Endothelial cell of umbilical vein (primary cell): Measurements from ENCODE around the gene GPR26. TPM values are rescaled to one million over a fixed set of nuclear protein-coding genes. Genes with fewer than 3 reads are reported as not detected.

Experiments
- BruUV-seq: library from RNA; stranded (reverse); fragments of 400-500 nt; replicated peaks from 2 replicates; lab custom pipeline; 2021; lab: Mats Ljungman, UMichigan
- CTCF ChIA-PET: fragments of 300-600, 350-600 bp; sonication (Branson Sonifier 250); formaldehyde crosslinking; loops from one replicate; lab custom pipeline; 2021; ENCODE audit warnings: antibody characterized with exemption, inconsistent platforms; lab: Charles Lee
- POLR2A ChIA-PET: fragments of 300-600, 350-600 bp; sonication (Branson Sonifier 250); formaldehyde crosslinking; loops from one replicate; lab custom pipeline; 2021; ENCODE audit warnings: antibody characterized with exemption, inconsistent platforms; lab: Charles Lee
- DNase-seq: peaks from one replicate; pipeline ENCODE4 v3.0.0-alpha.2; 2011; ENCODE audit warnings: low read depth, low spot score
- FAIRE-seq: peaks from 2 replicates; lab custom pipeline; 2011; peaks lifted over from hg19 to GRCh38; lab: Jason Lieb, UNC
- H2AFZ ChIP-seq: 2 replicates; pipeline ENCODE4 v1.6.0; 2012; ENCODE audit warnings: low read depth, low read length, control low read depth, inconsistent platforms
- H3K27ac ChIP-seq: 2 replicates; pipeline ENCODE4 v1.5.1; 2011; ENCODE audit warnings: low read depth, mild to moderate bottlenecking, control low read depth, low read length, moderate library complexity; ENCODE audit not compliant: insufficient read depth
- H3K27me3 ChIP-seq, 2 experiments: 2 replicates each; pipeline versions ENCODE4 v1.6.0 to v1.6.1; 2011; ENCODE audit warnings: low read length in 2 of 2, mixed read lengths in 1 of 2; ENCODE audit not compliant: control insufficient read depth in 2 of 2, insufficient read depth in 2 of 2
- H3K36me3 ChIP-seq, 2 experiments: 2 replicates in 1 of 2; 3 replicates in 1 of 2; pipeline ENCODE4 v1.5.1; 2011; ENCODE audit warnings: low read length in 2 of 2, mild to moderate bottlenecking in 1 of 2, moderate library complexity in 1 of 2; ENCODE audit not compliant: control insufficient read depth in 2 of 2, insufficient read depth in 2 of 2; ENCODE audit errors: extremely low read depth in 1 of 2
- H3K4me1 ChIP-seq: 3 replicates; pipeline ENCODE4 v1.5.1; 2011; ENCODE audit warnings: mild to moderate bottlenecking, low read length; ENCODE audit not compliant: control insufficient read depth, insufficient read depth; ENCODE audit errors: extremely low read depth
- H3K4me2 ChIP-seq: 2 replicates; pipeline ENCODE4 v1.6.1; 2011; ENCODE audit warnings: low read length, control low read depth, mixed read lengths; ENCODE audit not compliant: insufficient read depth
- H3K4me3 ChIP-seq, 3 experiments: fragments of 200-600 bp in 1 of 3; sonication (generic), shearing (Covaris generic) in 1 of 3; replicated peaks in 1 of 3; 2 replicates each; pipeline ENCODE4 v1.5.1; 2011 to 2016; ENCODE audit warnings: control low read depth in 3 of 3, low read length in 3 of 3, mild to moderate bottlenecking in 2 of 3, inconsistent platforms in 1 of 3, low read depth in 1 of 3, moderate library complexity in 1 of 3; ENCODE audit not compliant: insufficient read depth in 1 of 3
- H3K79me2 ChIP-seq: 2 replicates; pipeline ENCODE4 v1.6.0; 2012; ENCODE audit warnings: low read length, inconsistent platforms; ENCODE audit not compliant: control insufficient read depth, insufficient read depth
- H3K9ac ChIP-seq: replicated peaks from 2 replicates; pipeline ENCODE3; 2011; ENCODE audit warnings: low read length, control low read depth; ENCODE audit not compliant: insufficient read depth; ENCODE audit errors: extremely low read depth
- H3K9me1 ChIP-seq: replicated peaks from 3 replicates; pipeline ENCODE4 v1.6.0; 2011; ENCODE audit warnings: mild to moderate bottlenecking, low read length; ENCODE audit not compliant: control insufficient read depth, insufficient read depth; ENCODE audit errors: extremely low read depth
- H3K9me3 ChIP-seq: replicated peaks from 2 replicates; pipeline ENCODE4 v1.5.1; 2012; ENCODE audit warnings: low read length, inconsistent platforms; ENCODE audit not compliant: control insufficient read depth, insufficient read depth
- H4K20me1 ChIP-seq: replicated peaks from 2 replicates; pipeline ENCODE3; 2011; ENCODE audit warnings: mild to moderate bottlenecking, low read length; ENCODE audit not compliant: control insufficient read depth, insufficient read depth; ENCODE audit errors: extremely low read depth
- EZH2 ChIP-seq: IDR thresholded peaks from 2 replicates; pipeline ENCODE4 v1.6.1; 2012; ENCODE audit warnings: borderline replicate concordance, low read depth, mild to moderate bottlenecking, moderate library complexity, low read length, inconsistent platforms; ENCODE audit not compliant: severe bottlenecking
- GATA2 ChIP-seq: IDR thresholded peaks from 2 replicates; pipeline ENCODE4 v1.7.0; 2011; ENCODE audit warnings: low read depth, mild to moderate bottlenecking, moderate library complexity, mixed read lengths, low read length; ENCODE audit not compliant: insufficient read length, insufficient read depth
- JUN ChIP-seq: IDR thresholded peaks from 2 replicates; pipeline ENCODE4 v1.6.1; 2011; ENCODE audit warnings: borderline replicate concordance, low read depth; ENCODE audit not compliant: insufficient read length, insufficient read depth
- MYC ChIP-seq: IDR thresholded peaks from one replicate; pipeline ENCODE4 v1.6.1; 2011; ENCODE audit warnings: mild to moderate bottlenecking, low read depth, low read length
- POLR2A ChIP-seq: IDR thresholded peaks from 2 replicates; pipeline ENCODE4 v1.6.1; 2012; ENCODE audit warnings: low read depth, mild to moderate bottlenecking, control low read depth, low read length
- POLR2AphosphoS5 ChIP-seq: IDR thresholded peaks from 2 replicates; pipeline ENCODE4 v1.6.1; 2012; ENCODE audit warnings: low read depth, mild to moderate bottlenecking, control low read depth, low read length, moderate library complexity; ENCODE audit not compliant: insufficient read depth
- dilution Hi-C: fragments of 300-500 bp; cut with MboI; formaldehyde crosslinking; loops from one replicate; pipeline ENCODE4 v1.15.0; 2019; ENCODE audit warnings: low sequenced_read_pairs; ENCODE audit not compliant: extremely low pct_ligation_motif_present
- intact Hi-C: fragments of 100-400 bp; cut with micrococcal nuclease; formaldehyde crosslinking; loops from one replicate; pipeline ENCODE4 v1.10.0; 2022
- polyA plus RNA-seq, 4 experiments: library from polyadenylated mRNA; depleted of rRNA in 3 of 4; stranded (reverse) in 3 of 4; unstranded in 1 of 4; fragments of >200 nt; gene quantifications; 2 replicates each; pipeline versions ENCODE4 v1.2.1 to v1.2.3, GENCODE V29; 2011 to 2012; ENCODE audit warnings: missing spikeins in 1 of 4
- total RNA-seq: library from RNA; stranded (reverse); gene quantifications from 2 replicates; pipeline ENCODE4 v1.2.3, GENCODE V29; 2021
- TF ChIP-seq, protein P1 (sequence below): IDR thresholded peaks from 2 replicates; pipeline ENCODE4 v1.6.1; 2011; ENCODE audit not compliant: insufficient read depth, insufficient read length
- TF ChIP-seq, protein P2 (sequence below), 2 donors: IDR thresholded peaks; 1 replicate in 1 of 2; 2 replicates in 1 of 2; pipeline ENCODE4 v1.5.1; 2011; ENCODE audit warnings: low read length in 2 of 2, mild to moderate bottlenecking in 2 of 2, moderate library complexity in 2 of 2, control low read depth in 1 of 2, inconsistent platforms in 1 of 2, low read depth in 1 of 2; ENCODE audit not compliant: insufficient read depth in 1 of 2; ENCODE audit errors: extremely low read depth in 1 of 2

The GPR26 gene
- total and polyA plus RNA-seq, 2 donors (not counting 3 experiments of a cell fraction or from before 2014, with no cell fraction given) = not detected

DNA sequence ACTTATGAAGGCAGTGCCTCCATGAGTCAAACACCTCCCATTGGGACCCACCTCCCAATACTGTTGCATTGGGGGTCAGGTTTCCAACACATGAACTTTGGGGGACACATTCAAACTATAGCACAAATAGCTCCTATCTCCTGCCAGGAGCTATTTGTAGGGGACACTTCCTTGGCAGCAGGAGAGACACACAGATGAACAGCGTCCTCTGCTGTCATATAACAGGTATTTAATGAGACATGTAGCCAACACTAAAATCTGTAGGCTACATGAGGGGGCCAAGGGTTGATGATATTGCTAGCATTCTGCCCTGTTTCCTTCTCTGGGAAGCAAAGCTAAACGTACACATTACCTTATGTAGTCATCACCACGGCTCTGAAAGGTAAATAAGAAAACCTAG lies 2.6 kb upstream of the GPR26 start:
- no peak for TF ChIP-seq POLR2AphosphoS5
- H3K9ac ChIP-seq = no peak overlapping the region
- H3K9me3 ChIP-seq = no peaks in the 10 kb centered on the region
- FAIRE-seq = no peak
- no peak overlapping the region for H3K27ac ChIP-seq
- no peaks in the 10 kb centered on the region for H4K20me1 ChIP-seq
- no peaks in the 10 kb centered on the region for H3K79me2 ChIP-seq
- ChIA-PET POLR2A (no interaction called here), CTCF (no interaction called here)
- dilution Hi-C loops = no loop called here
- no peak for DNase-seq
- no TSS peak for BruUV-seq
- no peak overlapping the region for H3K4me3 ChIP-seq
- H3K27me3 ChIP-seq = no peaks in the 10 kb centered on the region
- H3K36me3 ChIP-seq = no peaks in the 10 kb centered on the region
- no peaks in the 10 kb centered on the region for H3K9me1 ChIP-seq
- H3K4me1 ChIP-seq = no peaks in the 10 kb centered on the region
- H2AFZ ChIP-seq = no peak overlapping the region
- H3K4me2 ChIP-seq = no peak overlapping the region
- intact Hi-C loops = no loop called here

DNA sequence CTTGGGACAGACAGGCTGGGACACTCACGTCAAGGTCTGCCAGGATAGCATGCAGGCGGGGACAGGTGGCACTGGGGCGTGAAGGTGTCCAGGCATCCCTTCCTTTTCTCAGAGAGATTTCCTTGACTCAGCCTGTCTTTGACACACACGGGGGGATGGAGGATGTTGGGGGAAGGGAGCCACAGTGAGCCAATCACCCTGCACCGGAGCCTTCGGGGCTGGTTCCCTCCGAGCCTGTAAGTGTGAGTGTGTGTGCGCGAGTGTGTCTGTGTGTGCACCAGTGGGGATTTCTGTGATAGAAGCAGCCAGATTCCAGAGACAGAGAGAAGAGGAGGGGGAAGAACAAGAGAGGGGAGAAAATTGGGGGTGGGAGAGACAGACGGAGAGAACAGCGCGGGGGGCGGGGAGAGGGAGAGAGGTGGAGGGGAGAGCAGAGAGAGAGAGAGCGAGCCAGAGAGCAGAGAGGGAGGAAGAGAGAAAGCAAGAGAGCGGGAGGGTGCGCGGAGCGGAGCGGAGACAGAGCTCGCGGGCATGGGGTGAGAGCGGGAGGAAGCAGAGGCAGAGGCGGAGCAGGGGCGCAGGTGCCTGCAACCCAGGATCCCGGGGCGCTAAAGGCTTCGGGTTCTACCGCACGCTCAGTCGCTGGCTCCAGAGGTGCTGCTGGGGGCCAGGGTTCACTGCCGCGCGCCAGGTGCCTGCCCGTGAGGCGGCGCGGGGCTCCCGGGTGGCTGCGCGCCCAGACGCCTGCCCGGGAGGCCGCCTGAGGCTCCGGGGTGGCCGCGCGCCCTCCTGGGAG lies 466 bp upstream of the GPR26 start:
- dilution Hi-C loops (no loop called here), intact Hi-C loops (no loop called here)
- Histone ChIP-seq H3K36me3 (no peaks in the 10 kb centered on the region), H3K79me2 (no peaks in the 10 kb centered on the region), H3K4me3 (no peak overlapping the region), H3K27me3 (no peaks in the 10 kb centered on the region), H3K9ac (no peak overlapping the region), H3K27ac (no peak overlapping the region), H4K20me1 (no peaks in the 10 kb centered on the region), H3K4me2 (no peak overlapping the region), H3K4me1 (no peaks in the 10 kb centered on the region), H3K9me3 (no peaks in the 10 kb centered on the region), H3K9me1 (no peaks in the 10 kb centered on the region), H2AFZ (no peak overlapping the region)
- FAIRE-seq (no peak), DNase-seq (no peak)
- CTCF ChIA-PET = no interaction called here
- POLR2A ChIA-PET = no interaction called here
- BruUV-seq = no TSS peak
- no peak for TF ChIP-seq EZH2
- no peak for TF ChIP-seq MYC
- TF ChIP-seq, protein P1, sequence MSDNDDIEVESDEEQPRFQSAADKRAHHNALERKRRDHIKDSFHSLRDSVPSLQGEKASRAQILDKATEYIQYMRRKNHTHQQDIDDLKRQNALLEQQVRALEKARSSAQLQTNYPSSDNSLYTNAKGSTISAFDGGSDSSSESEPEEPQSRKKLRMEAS = no peak
- TF ChIP-seq, protein P2, sequence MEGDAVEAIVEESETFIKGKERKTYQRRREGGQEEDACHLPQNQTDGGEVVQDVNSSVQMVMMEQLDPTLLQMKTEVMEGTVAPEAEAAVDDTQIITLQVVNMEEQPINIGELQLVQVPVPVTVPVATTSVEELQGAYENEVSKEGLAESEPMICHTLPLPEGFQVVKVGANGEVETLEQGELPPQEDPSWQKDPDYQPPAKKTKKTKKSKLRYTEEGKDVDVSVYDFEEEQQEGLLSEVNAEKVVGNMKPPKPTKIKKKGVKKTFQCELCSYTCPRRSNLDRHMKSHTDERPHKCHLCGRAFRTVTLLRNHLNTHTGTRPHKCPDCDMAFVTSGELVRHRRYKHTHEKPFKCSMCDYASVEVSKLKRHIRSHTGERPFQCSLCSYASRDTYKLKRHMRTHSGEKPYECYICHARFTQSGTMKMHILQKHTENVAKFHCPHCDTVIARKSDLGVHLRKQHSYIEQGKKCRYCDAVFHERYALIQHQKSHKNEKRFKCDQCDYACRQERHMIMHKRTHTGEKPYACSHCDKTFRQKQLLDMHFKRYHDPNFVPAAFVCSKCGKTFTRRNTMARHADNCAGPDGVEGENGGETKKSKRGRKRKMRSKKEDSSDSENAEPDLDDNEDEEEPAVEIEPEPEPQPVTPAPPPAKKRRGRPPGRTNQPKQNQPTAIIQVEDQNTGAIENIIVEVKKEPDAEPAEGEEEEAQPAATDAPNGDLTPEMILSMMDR (IDR thresholded peaks at IDR 0.05; ENCODE audit: extremely low read depth in 1 of 2, insufficient read depth in 1 of 2, low read depth in 1 of 2, low read length in 2 of 2) = no peak
- TF ChIP-seq GATA2 = no peak
- no peak for TF ChIP-seq POLR2A
- no peak for TF ChIP-seq JUN
- TF ChIP-seq POLR2AphosphoS5 = no peak
